ENCODE results near the gene PREX1.

The PREX1 gene

DNA sequence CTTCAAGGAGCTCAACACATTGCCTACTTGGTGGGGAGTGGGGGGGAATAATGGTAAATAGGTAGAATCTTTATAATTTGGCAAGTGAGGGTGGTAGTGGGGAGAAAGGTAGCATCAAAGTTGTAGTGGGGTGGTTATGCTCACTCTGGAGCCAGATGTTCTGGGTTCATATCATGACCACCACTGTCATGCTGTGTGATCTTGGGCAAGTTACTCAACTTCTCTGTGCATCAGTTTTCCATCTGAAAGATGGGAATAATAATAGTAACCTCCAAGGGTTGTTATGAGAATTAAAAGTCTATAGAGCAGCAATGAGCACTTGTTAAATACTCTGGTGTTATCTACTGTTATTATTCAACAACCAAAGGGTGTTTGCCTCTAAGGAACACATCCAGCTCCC is 22.0 kb upstream of the PREX1 start:
- Histone ChIP-seq H3K27ac (no peak overlapping the region), H3K4me3 (no peak overlapping the region), H3K4me1 (peaks cover 0 to 3% (median 0%) of the 10 kb centered on the region in 4 donors), H3K27me3 (peaks cover 0 to 14% of the 10 kb centered on the region in 2 donors), H3K36me3 (no peaks in the 10 kb centered on the region), H3K9me3 (no peaks in the 10 kb centered on the region)
- no peak for DNase-seq
- intact Hi-C loops (cut with DNase I; ENCODE audit: low total_unique reads), result no loop called here
- TF ChIP-seq, protein P1, sequence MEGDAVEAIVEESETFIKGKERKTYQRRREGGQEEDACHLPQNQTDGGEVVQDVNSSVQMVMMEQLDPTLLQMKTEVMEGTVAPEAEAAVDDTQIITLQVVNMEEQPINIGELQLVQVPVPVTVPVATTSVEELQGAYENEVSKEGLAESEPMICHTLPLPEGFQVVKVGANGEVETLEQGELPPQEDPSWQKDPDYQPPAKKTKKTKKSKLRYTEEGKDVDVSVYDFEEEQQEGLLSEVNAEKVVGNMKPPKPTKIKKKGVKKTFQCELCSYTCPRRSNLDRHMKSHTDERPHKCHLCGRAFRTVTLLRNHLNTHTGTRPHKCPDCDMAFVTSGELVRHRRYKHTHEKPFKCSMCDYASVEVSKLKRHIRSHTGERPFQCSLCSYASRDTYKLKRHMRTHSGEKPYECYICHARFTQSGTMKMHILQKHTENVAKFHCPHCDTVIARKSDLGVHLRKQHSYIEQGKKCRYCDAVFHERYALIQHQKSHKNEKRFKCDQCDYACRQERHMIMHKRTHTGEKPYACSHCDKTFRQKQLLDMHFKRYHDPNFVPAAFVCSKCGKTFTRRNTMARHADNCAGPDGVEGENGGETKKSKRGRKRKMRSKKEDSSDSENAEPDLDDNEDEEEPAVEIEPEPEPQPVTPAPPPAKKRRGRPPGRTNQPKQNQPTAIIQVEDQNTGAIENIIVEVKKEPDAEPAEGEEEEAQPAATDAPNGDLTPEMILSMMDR (IDR thresholded peaks at IDR 0.05), result no peak

DNA sequence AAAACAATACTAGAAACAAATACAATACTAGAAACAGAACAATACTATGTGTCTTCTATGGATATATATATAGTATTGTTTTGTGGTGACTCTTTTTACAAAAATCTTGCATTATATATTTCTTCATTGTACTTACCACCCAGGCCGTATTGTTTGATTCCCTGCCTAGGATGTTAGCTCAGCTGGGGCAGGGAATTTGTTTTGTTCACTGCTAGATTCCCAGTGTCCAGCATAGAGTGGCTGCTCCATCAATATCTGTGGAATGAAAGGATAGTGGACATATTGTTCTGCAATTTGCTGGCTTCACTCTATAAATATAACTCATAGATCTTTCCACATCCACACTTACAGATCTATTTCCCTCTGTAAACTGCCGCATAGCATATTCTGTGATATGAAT is 21.5 kb upstream of the PREX1 start:
- H3K4me1 ChIP-seq, result peaks cover 0 to 3% (median 0%) of the 10 kb centered on the region in 4 donors
- TF ChIP-seq, protein P1 (IDR thresholded peaks at IDR 0.05), result no peak
- DNase-seq, result no peak
- no peaks in the 10 kb centered on the region for H3K36me3 ChIP-seq
- H3K27me3 ChIP-seq, result peaks cover 0 to 14% of the 10 kb centered on the region in 2 donors
- no peaks in the 10 kb centered on the region for H3K9me3 ChIP-seq
- no peak overlapping the region for H3K4me3 ChIP-seq
- no peak overlapping the region for H3K27ac ChIP-seq
- intact Hi-C loops (cut with DNase I; ENCODE audit: low total_unique reads), result no loop called here

GRCh38 chr20:48847498-48848205 is 19.9 kb upstream of the PREX1 start:
- TF ChIP-seq, protein P1 (IDR thresholded peaks at IDR 0.05), result no peak
- Histone ChIP-seq H3K4me1 (peaks cover 0 to 3% (median 0%) of the 10 kb centered on the region in 4 donors), H3K27ac (no peak overlapping the region), H3K4me3 (no peak overlapping the region), H3K27me3 (peaks cover 0 to 10% of the 10 kb centered on the region in 2 donors), H3K36me3 (no peaks in the 10 kb centered on the region), H3K9me3 (no peaks in the 10 kb centered on the region)
- intact Hi-C loops (cut with DNase I; ENCODE audit: low total_unique reads), result no loop called here
- DNase-seq, result no peak

- no peak overlapping the region for H3K27ac ChIP-seq
- H3K36me3 ChIP-seq, result no peaks in the 10 kb centered on the region
- H3K4me3 ChIP-seq, result no peak overlapping the region
- peaks cover 0 to 10% of the 10 kb centered on the region in 2 donors for H3K27me3 ChIP-seq
- TF ChIP-seq, protein P1 (IDR thresholded peaks at IDR 0.05), result no peak
- intact Hi-C loops (cut with DNase I; ENCODE audit: low total_unique reads), result no loop called here
- no peaks in the 10 kb centered on the region for H3K9me3 ChIP-seq
- H3K4me1 ChIP-seq, result peaks cover 0 to 3% (median 2%) of the 10 kb centered on the region in 4 donors
- DNase-seq, result no peak
Measured at GRCh38 chr20:48846516-48847492, 19.0 kb upstream of the PREX1 start.

DNA sequence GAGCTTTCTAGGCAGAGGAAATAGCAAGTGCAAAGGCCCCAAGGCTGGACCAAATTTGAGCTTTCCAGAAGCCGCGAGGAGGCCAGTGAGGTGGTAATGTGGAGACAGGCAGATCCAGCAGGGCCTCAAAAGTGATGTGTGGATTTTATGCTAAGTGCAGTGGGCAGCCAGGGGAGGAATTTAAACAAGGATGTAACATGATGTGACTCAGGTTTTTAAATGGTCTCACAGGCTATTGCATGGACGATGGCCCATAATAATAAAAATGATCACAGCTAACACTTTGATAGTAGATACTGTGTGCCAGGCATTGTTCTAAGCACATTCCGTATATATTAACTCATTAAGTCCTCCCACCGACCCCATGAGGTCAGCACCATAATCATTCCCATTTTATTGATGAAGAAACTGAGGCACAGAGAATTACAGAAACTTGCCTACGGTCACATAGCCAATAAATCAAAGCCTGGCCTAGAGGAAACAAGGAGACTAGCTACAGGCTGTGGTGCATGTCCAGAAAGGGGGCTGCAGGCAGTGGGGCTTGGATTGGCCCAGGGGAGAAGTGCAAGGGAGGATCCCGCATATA is 18.0 kb upstream of the PREX1 start:
- intact Hi-C loops (cut with DNase I; ENCODE audit: low total_unique reads), result no loop called here
- TF ChIP-seq, protein P1 (IDR thresholded peaks at IDR 0.05), result no peak

More for the DNA sequence above, 18.0 kb upstream of the PREX1 start:
- H3K4me3 ChIP-seq, result no peak overlapping the region
- DNase-seq, result no peak
- H3K27ac ChIP-seq, result no peak overlapping the region
- H3K27me3 ChIP-seq, result peaks cover 0 to 3% of the 10 kb centered on the region in 2 donors
- H3K9me3 ChIP-seq, result no peaks in the 10 kb centered on the region
- no peaks in the 10 kb centered on the region for H3K36me3 ChIP-seq
- peaks cover 0 to 7% (median 4%) of the 10 kb centered on the region in 4 donors for H3K4me1 ChIP-seq
